RPMI7951 (cell line): ENCODE measurements around the gene GRHPR. TPM values are rescaled to one million over a fixed set of nuclear protein-coding genes. Genes with fewer than 3 reads are reported as not detected.
A peak's percentile ranks its signal among the peaks of the same experiment; 100 is the strongest.
"Not testable (repeated sequence)": the region's sequence is repeated elsewhere in the genome, so short reads cannot be mapped to it uniquely, and the experiment has no call there.

Source experiments
- DNase-seq: peaks from one replicate; pipeline ENCODE4 v3.0.0-alpha.2; 2012; ENCODE audit warnings: low read depth
- total RNA-seq: library from RNA; depleted of rRNA; stranded (reverse); fragments of >200 nt; shearing (Covaris generic); gene quantifications from 2 replicates; pipeline ENCODE4 v1.2.3, GENCODE V29; 2014

The GRHPR gene
- total RNA-seq, 1 experiment from 2014 or later: 129 TPM

DNA sequence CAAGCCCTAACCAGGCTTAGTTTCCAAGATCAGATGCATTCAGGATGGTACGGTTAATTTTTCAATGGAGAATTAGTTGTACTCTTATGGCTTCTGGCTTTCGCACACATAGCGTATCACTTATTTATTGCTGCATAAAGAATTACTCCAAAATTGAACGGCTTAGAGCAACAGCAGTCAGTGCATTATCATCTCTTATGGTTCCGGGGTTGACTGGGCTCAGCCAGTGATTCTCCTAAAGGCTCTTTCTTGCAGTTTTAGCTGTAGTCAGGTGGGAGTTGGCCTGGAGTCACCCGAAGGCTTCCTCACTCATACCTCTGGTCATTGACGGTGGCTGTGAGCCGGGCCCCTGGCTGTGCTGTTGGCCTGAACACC, 595 bp upstream of the GRHPR start:
- no peak for DNase-seq

DNA sequence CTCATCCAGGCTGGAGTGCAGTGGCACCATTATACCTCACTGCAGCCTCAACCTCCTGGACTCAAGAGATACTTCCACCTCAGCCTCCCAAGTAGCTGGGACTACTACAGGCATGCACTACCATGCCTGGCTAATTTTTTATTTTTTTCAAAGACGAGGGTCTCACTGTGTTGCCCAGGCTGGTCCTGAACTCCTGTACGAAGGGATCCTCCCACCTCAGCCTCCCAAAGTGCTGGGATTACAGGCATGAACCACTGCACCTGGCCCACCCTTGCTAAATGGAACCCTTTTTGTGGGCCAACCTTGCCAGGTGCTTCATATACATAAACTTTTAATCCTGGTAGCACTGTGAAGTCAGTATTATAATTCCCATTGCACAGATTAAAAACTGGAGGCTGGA, 1.0 kb downstream of the GRHPR start:
- DNase-seq: no peak

DNA sequence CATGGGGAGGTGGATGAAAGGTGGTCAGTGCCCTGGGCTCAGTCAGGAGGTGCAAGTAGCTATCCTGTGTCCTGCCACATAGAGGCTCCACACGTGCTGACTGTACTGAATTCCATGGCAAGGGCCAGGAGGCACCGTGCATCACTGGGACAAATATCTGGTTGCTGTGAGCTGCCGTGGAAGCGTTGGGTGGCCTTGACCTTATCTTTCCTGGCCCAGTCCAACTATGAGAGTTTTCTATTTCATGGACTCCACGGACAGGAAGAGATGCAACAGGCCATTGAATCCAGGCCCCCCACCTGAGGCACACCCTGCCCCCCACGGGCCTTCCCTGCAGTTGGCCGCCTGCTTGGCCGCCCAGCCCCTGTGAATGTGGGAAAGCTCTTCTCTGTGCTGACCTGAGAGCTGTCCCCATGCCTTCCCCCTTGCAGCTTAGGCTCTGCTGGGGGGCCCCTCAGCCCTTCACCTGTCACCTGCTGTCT, 1.7 kb downstream of the GRHPR start:
- no peak for DNase-seq

- DNase-seq: no peak
Measured at GRCh38 chr9:37424686-37425297, 2.3 kb downstream of the GRHPR start.

- peak; percentile 7 for DNase-seq
Measured at GRCh38 chr9:37425298-37425752, 2.8 kb downstream of the GRHPR start.

- DNase-seq: not testable (repeated sequence)
Measured at GRCh38 chr9:37426431-37426830, 3.9 kb downstream of the GRHPR start.

DNA sequence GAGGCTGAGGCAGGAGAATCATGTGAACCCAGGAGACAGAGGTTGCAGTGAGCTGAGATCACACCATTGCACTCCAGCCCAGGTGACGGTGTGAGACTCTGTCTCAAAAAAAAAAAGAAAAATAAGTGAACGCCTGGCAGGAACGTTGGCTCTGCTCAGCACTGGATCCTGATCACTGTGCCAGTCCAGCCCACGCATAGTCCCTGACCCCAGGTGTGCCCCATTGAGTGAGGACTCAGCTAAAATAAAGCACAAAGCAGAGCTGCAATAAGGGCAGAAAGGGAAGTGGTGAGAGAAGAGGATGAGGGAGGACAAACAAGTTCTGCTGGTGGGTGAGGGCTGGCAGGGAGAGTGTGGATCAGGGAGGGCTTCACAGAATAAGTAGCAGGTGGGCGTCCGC, 4.3 kb downstream of the GRHPR start:
- no peak for DNase-seq

DNA sequence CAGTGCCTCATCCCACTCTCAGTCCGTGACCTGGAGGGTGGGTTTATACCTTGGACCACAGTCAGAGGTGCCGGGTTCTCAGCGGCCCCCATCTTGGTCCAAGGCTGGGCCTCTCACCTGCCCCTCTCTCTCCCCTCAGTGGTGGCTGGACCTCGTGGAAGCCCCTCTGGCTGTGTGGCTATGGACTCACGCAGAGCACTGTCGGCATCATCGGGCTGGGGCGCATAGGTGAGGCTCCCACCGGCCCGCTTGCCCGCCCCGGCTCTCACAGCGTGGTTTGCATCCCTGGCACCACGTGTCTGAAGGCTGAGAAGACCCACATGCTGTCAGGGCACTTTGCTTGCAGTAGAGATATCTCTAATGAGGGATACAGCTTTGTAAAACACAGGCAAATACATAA, 5.8 kb downstream of the GRHPR start:
- DNase-seq: no peak

DNA sequence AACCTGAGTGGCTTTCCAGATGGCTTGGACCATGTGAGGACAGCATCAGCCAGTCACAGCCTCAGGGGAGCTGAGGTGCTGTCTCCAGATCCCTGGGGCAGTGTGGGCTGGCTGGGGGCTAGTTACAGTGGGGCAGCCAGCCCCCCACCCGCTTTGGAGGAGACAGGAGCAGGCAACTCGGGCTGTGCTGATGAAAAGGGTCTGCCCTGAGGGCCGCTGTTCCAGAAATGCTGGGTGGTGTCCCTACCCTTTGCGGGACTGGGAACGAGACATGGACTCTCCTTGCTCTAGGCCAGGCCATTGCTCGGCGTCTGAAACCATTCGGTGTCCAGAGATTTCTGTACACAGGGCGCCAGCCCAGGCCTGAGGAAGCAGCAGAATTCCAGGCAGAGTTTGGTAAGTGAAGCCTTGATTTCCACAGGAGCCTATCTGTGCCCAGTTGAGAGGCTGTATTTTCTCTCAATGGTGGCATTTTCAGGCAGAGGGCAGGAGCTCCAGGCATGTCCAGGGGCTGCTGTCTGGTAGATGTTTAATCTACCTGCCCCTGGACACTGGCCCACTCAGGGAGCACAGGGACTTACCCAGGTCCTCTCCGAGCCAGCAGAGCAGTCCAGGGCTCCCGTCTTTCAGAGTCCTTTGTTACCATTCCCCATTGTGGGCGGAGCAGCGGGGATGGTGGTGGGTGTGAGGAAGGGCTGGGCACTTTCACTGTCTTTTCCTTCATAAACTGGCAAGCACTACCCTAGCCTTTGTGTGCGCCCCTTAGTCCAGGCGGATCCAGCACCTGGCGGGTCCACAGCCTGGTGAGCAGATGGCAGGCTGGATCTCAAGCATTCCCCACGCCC, 7.2 kb downstream of the GRHPR start:
- DNase-seq: no peak

- DNase-seq: peak; percentile 15
Measured at GRCh38 chr9:37430841-37431597, 8.5 kb downstream of the GRHPR start.

DNA sequence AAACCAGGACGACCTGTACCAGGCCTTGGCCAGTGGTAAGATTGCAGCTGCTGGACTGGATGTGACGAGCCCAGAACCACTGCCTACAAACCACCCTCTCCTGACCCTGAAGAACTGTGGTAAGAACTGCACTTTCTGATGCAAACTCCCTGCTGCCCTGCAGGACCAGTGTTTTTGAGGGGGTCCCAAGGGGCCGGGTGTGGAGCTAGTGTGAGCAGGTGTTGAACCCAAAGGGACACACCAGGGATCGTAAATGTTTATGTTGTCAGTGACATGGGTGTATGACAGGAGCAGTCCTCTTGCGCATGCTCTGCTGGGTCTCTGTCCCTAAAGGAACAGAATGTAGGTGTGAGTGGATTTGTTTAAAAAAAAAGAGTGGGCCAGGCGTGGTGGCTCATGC, 9.5 kb downstream of the GRHPR start:
- no peak for DNase-seq

- no peak for DNase-seq
Measured at GRCh38 chr9:37433867-37434371, 11.4 kb downstream of the GRHPR start.

DNA sequence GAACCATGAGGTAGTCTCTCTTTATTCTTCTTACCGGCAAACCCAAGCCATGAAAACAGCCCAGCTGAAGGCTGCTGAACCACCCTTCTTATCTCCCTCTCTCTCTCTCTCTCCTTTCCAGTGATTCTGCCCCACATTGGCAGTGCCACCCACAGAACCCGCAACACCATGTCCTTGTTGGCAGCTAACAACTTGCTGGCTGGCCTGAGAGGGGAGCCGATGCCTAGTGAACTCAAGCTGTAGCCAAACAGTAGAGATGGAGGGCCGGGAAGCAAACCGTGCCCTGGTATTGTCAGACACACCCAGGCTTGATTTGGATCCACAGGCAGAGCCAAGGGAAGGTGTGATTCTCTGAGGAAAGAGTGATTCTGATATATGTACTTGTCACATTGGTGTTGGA, 14.0 kb downstream of the GRHPR start:
- DNase-seq: no peak

GRCh38 chr9:37437010-37437409, 14.5 kb downstream of the GRHPR start:
- no peak for DNase-seq

DNA sequence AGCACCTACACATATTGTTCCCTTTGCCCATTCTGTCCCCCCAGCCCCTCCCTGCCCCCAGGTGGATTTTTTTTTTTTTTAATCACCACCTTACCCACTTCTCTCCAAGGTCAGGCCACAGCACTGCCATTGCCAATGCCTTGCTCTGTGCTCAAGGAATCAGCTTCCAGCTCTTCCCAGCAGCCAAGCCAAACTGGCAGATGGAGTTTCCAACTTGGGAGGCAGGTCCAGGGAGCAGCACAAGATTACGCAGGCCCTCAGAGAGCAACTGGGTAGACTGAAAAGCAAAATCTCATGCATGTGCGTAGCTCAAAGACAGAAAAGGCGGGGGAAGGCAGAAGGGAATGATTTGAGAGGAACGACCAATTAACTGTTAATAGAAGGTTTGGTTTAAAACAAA, 15.1 kb downstream of the GRHPR start:
- DNase-seq: no peak

DNA sequence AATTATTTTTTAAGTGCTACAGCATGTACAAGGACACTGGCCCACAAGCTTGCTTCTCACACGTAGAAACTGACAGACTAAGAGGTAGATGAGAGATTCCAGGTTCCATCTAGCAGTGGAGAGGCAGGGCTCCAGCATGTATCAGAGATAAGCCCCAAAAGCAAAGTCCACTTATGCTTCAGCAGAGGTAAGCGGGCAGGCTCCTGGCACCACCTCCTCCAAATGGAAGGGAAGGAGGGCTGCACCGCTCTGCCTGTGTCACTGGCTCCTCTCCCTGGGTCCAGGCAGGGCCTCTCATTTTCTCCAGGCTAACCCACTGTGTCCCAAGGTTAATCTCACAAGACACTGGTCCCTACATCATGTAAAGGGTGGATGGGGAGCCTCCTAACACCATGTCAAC, 15.9 kb downstream of the GRHPR start:
- no peak for DNase-seq

DNA sequence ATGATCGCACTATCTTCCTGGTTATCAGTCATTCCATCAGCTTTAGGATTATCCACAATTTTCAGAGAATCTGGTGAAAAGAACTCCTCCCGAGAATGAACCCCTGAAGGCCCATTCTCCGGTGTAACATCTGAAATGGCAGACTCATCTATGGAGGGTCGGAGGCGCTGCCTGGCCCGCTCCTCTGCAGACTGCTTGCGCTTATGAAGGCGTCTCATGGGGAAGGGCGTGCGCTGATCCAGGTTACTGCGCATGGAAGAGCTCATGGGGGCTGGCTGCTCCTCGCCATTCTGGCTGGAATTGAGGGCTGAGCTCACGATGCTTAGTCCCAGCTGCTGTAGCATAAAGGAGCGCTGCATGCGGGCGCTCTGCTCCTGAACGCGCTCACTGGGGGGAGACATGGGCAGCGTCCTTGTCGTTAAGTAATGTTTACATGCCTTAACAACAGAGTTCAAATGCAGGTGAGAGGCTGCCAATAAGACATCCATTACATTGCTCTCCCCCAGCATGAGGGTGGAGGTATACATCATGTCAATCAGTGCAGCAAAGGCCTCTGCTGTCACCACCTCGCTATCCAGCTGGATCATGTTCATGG, 19.4 kb downstream of the GRHPR start:
- no peak for DNase-seq

- no peak for DNase-seq
Measured at GRCh38 chr9:37442556-37442955, 20.1 kb downstream of the GRHPR start.

- no peak for DNase-seq
Measured at GRCh38 chr9:37443566-37443965, 21.1 kb downstream of the GRHPR start.

DNA sequence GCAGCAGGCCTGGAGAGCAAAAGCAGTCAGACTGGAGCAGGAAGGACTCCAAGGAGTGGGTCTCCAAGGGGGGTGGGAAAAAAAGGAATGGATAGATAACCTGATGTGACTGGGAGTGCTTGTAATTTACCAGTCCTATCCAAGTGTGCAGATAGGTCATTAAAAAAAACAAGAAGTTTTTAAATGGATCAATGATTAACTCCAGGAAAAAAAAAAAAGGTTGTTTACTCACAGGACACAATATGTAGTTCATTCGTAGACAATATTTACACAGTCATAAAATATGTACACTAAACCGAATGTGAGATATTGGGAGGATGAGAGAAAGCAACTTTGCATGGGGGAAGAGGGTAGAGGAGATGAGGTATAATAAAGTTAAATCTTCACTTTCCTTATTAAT, 22.4 kb downstream of the GRHPR start:
- no peak for DNase-seq

GRCh38 chr9:37445832-37446231, 23.3 kb downstream of the GRHPR start:
- no peak for DNase-seq

DNA sequence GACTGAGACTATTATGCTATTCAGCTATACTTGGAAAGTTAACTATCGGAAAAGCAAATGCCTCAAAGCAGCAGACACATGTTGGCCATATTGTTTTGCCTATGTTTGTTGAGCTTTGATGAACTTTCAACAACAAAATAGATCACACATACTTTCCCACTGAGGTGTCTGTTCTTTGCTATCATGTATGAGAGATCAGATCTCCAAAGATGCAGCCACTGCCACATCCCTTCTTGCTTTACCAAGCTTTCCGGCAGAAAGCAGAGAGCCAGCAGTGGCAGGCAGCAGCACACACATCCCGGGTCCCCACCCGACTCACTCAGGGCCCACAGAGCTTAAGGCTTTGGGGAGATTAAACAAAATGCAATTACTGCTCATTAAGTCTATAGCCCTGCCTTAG, 23.9 kb downstream of the GRHPR start:
- DNase-seq: no peak
